H1 (cell line): ENCODE measurements around the gene ST7L. TPM values are rescaled to one million over a fixed set of nuclear protein-coding genes. Genes with fewer than 3 reads are reported as not detected.

Experiments used
- CTCF ChIA-PET: fragments of 300-600 bp; sonication (Branson Sonifier 250); formaldehyde crosslinking; loops from one replicate; lab custom pipeline; 2021; ENCODE audit not compliant: partially characterized antibody; lab: Charles Lee
- POLR2A ChIA-PET: fragments of 300-600 bp; sonication (Branson Sonifier 250); formaldehyde crosslinking; loops from one replicate; lab custom pipeline; 2021; ENCODE audit warnings: inconsistent platforms; ENCODE audit not compliant: partially characterized antibody; lab: Charles Lee
- DNase-seq, 2 experiments: peaks; one replicate each; pipeline versions ENCODE4 v3.0.0 to v3.0.0-alpha.2; 2010 to 2022; ENCODE audit warnings: low spot score in 2 of 2, low read depth in 1 of 2, mixed read lengths in 1 of 2
- FAIRE-seq: peaks from 2 replicates; lab custom pipeline; 2011; peaks lifted over from hg19 to GRCh38; lab: Jason Lieb, UNC
- H2AFZ ChIP-seq: 2 replicates; pipeline ENCODE4 v1.8.1; 2012; ENCODE audit warnings: low read length, inconsistent platforms
- H2AK5ac ChIP-seq: 2 replicates; pipeline ENCODE4 v1.6.1; 2013; ENCODE audit warnings: low read depth, low read length
- H2BK120ac ChIP-seq: replicated peaks from 2 replicates; pipeline ENCODE3; 2013; ENCODE audit warnings: low read depth, low read length, inconsistent platforms
- H2BK12ac ChIP-seq: 2 replicates; pipeline ENCODE4 v1.6.1; 2013; ENCODE audit warnings: low read depth, low read length
- H2BK15ac ChIP-seq: 2 replicates; pipeline ENCODE4 v1.6.1; 2013; ENCODE audit warnings: low read length
- H2BK20ac ChIP-seq: 2 replicates; pipeline ENCODE4 v1.6.1; 2013; ENCODE audit warnings: low read length
- H2BK5ac ChIP-seq: 2 replicates; pipeline ENCODE4 v1.6.1; 2013; ENCODE audit warnings: low read depth, low read length
- H3K14ac ChIP-seq: 2 replicates; pipeline ENCODE4 v1.6.1; 2013; ENCODE audit warnings: inconsistent platforms; ENCODE audit not compliant: insufficient read length
- H3K18ac ChIP-seq: 2 replicates; pipeline ENCODE4 v1.6.1; 2013; ENCODE audit warnings: low read length; ENCODE audit errors: extremely low read depth
- H3K23ac ChIP-seq: 2 replicates; pipeline ENCODE4 v1.6.1; 2013; ENCODE audit warnings: inconsistent platforms; ENCODE audit not compliant: insufficient read length
- H3K23me2 ChIP-seq: 2 replicates; pipeline ENCODE4 v1.6.1; 2013; ENCODE audit warnings: low read depth, low read length
- H3K27ac ChIP-seq: 2 replicates; pipeline ENCODE4 v1.6.1; 2011; ENCODE audit warnings: low read depth, low read length, inconsistent platforms
- H3K27me3 ChIP-seq, 4 experiments: replicated peaks in 1 of 4; 1 replicate in 1 of 4; 2 replicates in 3 of 4; pipeline versions ENCODE4 v1.6.1 to v1.8.1; 2011 to 2013; ENCODE audit warnings: low read length in 3 of 4, mild to moderate bottlenecking in 3 of 4, inconsistent platforms in 2 of 4, mixed read lengths in 2 of 4, moderate library complexity in 1 of 4; ENCODE audit not compliant: control insufficient read depth in 3 of 4, insufficient read depth in 3 of 4; ENCODE audit errors: extremely low read depth in 1 of 4
- H3K36me3 ChIP-seq, 4 experiments: 2 replicates each; pipeline versions ENCODE4 v1.6.1 to v1.8.1; 2011 to 2013; ENCODE audit warnings: mild to moderate bottlenecking in 4 of 4, low read length in 3 of 4, moderate library complexity in 2 of 4, control low read depth in 1 of 4, inconsistent platforms in 1 of 4; ENCODE audit not compliant: insufficient read depth in 4 of 4, control insufficient read depth in 2 of 4
- H3K4ac ChIP-seq: replicated peaks from 2 replicates; pipeline ENCODE3; 2013; ENCODE audit warnings: low read length, low read depth, mixed read lengths, inconsistent platforms; ENCODE audit not compliant: insufficient read length
- H3K4me1 ChIP-seq, 4 experiments: replicated peaks in 1 of 4; 1 replicate in 1 of 4; 2 replicates in 3 of 4; pipeline versions ENCODE4 v1.6.1 to v1.8.1; 2011 to 2013; ENCODE audit warnings: low read length in 3 of 4, inconsistent platforms in 2 of 4, mixed read lengths in 1 of 4; ENCODE audit not compliant: insufficient read depth in 4 of 4, control insufficient read depth in 3 of 4
- H3K4me2 ChIP-seq, 2 experiments: 2 replicates each; pipeline versions ENCODE4 v1.6.1 to v1.8.1; 2011 to 2013; ENCODE audit warnings: low read depth in 2 of 2, low read length in 2 of 2, control low read depth in 1 of 2, inconsistent platforms in 1 of 2, mild to moderate bottlenecking in 1 of 2; ENCODE audit not compliant: insufficient read depth in 1 of 2
- H3K4me3 ChIP-seq, 4 experiments: fragments of 200-600, 300-600 bp in 1 of 4; sonication (generic), shearing (Covaris generic), sonication (Bioruptor Twin) in 1 of 4; 2 replicates each; pipeline versions ENCODE4 v1.5.1 to v1.8.1; 2011 to 2016; ENCODE audit warnings: low read length in 4 of 4, low read depth in 3 of 4, control low read depth in 2 of 4, inconsistent platforms in 2 of 4, mild to moderate bottlenecking in 2 of 4, mixed read lengths in 1 of 4, moderate library complexity in 1 of 4; ENCODE audit not compliant: insufficient read depth in 2 of 4; ENCODE audit errors: extremely low read depth in 1 of 4
- H3K56ac ChIP-seq: replicated peaks from 2 replicates; pipeline ENCODE3; 2013; ENCODE audit warnings: low read depth, mild to moderate bottlenecking, mixed read lengths, low read length, inconsistent platforms; ENCODE audit not compliant: insufficient read length
- H3K79me1 ChIP-seq: 2 replicates; pipeline ENCODE4 v1.6.1; 2013; ENCODE audit warnings: low read depth, low read length, control low read depth
- H3K79me2 ChIP-seq, 2 experiments: 2 replicates each; pipeline versions ENCODE4 v1.6.1 to v1.8.1; 2012 to 2013; ENCODE audit warnings: low read length in 2 of 2, mild to moderate bottlenecking in 2 of 2, inconsistent platforms in 1 of 2; ENCODE audit not compliant: insufficient read depth in 2 of 2, control insufficient read depth in 1 of 2
- H3K9ac ChIP-seq, 4 experiments: replicated peaks in 1 of 4; 1 replicate in 1 of 4; 2 replicates in 3 of 4; pipeline versions ENCODE4 v1.6.1 to v1.8.1; 2011 to 2013; ENCODE audit warnings: low read depth in 3 of 4, low read length in 3 of 4, control low read depth in 2 of 4, mild to moderate bottlenecking in 2 of 4, moderate library complexity in 2 of 4, inconsistent platforms in 1 of 4; ENCODE audit errors: extremely low read depth in 1 of 4
- H3K9me3 ChIP-seq, 2 experiments: 2 replicates each; pipeline versions ENCODE4 v1.6.1 to v1.8.1; 2012 to 2013; ENCODE audit warnings: mild to moderate bottlenecking in 2 of 2, moderate library complexity in 2 of 2, control low read depth in 1 of 2, inconsistent platforms in 1 of 2, low read depth in 1 of 2, low read length in 1 of 2, mixed read lengths in 1 of 2; ENCODE audit not compliant: insufficient read depth in 2 of 2
- H4K20me1 ChIP-seq, 2 experiments: replicated peaks in 1 of 2; 2 replicates each; pipeline versions ENCODE3 to v1.8.1; 2011 to 2013; ENCODE audit warnings: inconsistent platforms in 2 of 2, low read length in 2 of 2, mild to moderate bottlenecking in 1 of 2; ENCODE audit not compliant: insufficient read depth in 2 of 2, control insufficient read depth in 1 of 2
- H4K5ac ChIP-seq: 2 replicates; pipeline ENCODE4 v1.6.1; 2013; ENCODE audit warnings: low read length, low read depth, mixed read lengths, inconsistent platforms; ENCODE audit not compliant: insufficient read length
- H4K8ac ChIP-seq: 2 replicates; pipeline ENCODE4 v1.8.0; 2013; ENCODE audit warnings: mild to moderate bottlenecking, moderate library complexity, low read length, inconsistent platforms; ENCODE audit not compliant: insufficient read depth; ENCODE audit errors: extremely low read depth
- H4K91ac ChIP-seq: replicated peaks from 2 replicates; pipeline ENCODE3; 2013; ENCODE audit warnings: low read length, mixed read lengths, inconsistent platforms; ENCODE audit not compliant: insufficient read length
- CBX8 ChIP-seq: fragments of 300-800, 300-1000 bp; sonication (generic); IDR thresholded peaks from 2 replicates; pipeline ENCODE4 v1.7.1; 2016; ENCODE audit warnings: low read depth, low read length, borderline replicate concordance
- E2F6 ChIP-seq: IDR thresholded peaks from 2 replicates; pipeline ENCODE4 v1.6.1; 2012; ENCODE audit warnings: inconsistent platforms
- MAX ChIP-seq: IDR thresholded peaks from 2 replicates; pipeline ENCODE4 v1.6.1; 2012; ENCODE audit warnings: inconsistent platforms
- WGBS, 2 experiments: shearing (Covaris generic) in 1 of 2; methylation state at CpG; one replicate each; pipeline versions ENCODE4 v1.1.6 to v1.1.7; 2013 to 2015; ENCODE audit warnings: low lambda C conversion rate in 2 of 2, mixed read lengths in 2 of 2, inconsistent platforms in 1 of 2, low coverage in 1 of 2, missing lambda C conversion rate in 1 of 2; ENCODE audit not compliant: insufficient replicate concordance in 2 of 2, insufficient coverage in 1 of 2, insufficient read length in 1 of 2; ENCODE audit errors: extremely low coverage in 1 of 2, missing lambda C conversion rate in 1 of 2; 5-methylcytosine and 5-hydroxymethylcytosine counted together
- polyA plus RNA-seq, 7 experiments: library from polyadenylated mRNA; depleted of rRNA in 3 of 7; stranded (reverse) in 5 of 7; unstranded in 2 of 7; fragments of >200 nt in 5 of 7; fragments of 200-250 nt in 2 of 7; gene quantifications; 1 replicate in 5 of 7; 2 replicates in 1 of 7; 4 replicates in 1 of 7; pipeline versions ENCODE4 v1.2.1 to v1.2.3, GENCODE V29; 2011 to 2013; ENCODE audit warnings: missing spikeins in 2 of 7, mixed read lengths in 2 of 7
- total RNA-seq: library from RNA; stranded (reverse); fragmentation: NEBNext Ultra II Directional; extraction: Animal tissue kit (Norgen Biotek cat#: 25700); gene quantifications from 2 replicates; pipeline ENCODE4 v1.2.1, GENCODE V29; 2021

The ST7L gene
- total and polyA plus RNA-seq, 2 of the 8 experiments (the other 6 are each of a cell fraction or from before 2014, with no cell fraction given), result 9.6 to 16.2 TPM

- H4K91ac ChIP-seq, result no peak overlapping the region
- no peak overlapping the region for H2AK5ac ChIP-seq
- 83% methylated on average over 8 of the region's 8 CpGs; no CpG with 5 or more reads in 1 of the 2 experiments for WGBS, 2 experiments
- no peak overlapping the region for H3K23ac ChIP-seq
- no peak overlapping the region for H3K4ac ChIP-seq
- peaks cover 40 to 97% (median 86%) of the 10 kb centered on the region in 4 experiments for H3K27me3 ChIP-seq
- peaks cover 21% of the 10 kb centered on the region for H3K23me2 ChIP-seq
- H4K5ac ChIP-seq, result no peak overlapping the region
- H3K18ac ChIP-seq, result no peak overlapping the region
- ChIA-PET CTCF (no interaction called here), POLR2A (interaction anchor here (0.5 to 1.1 kb wide), 2 partner anchors 129 to 192 kb away, joined by 3 read pairs; no protein-coding TSS in a partner anchor)
- peak overlapping the region in 1 of 2 experiments; percentile 66; a peak in 1 of 4 replicates for H3K4me2 ChIP-seq
- H4K20me1 ChIP-seq, result peaks cover 0 to 3% of the 10 kb centered on the region in 2 experiments
- peak overlapping the region; percentile 0 for H2BK20ac ChIP-seq
- no peak overlapping the region for H2BK120ac ChIP-seq
- no peak overlapping the region for H2BK12ac ChIP-seq
- no peak for DNase-seq
- H3K79me1 ChIP-seq, result no peaks in the 10 kb centered on the region
- no peaks in the 10 kb centered on the region; a peak in 1 of 8 replicates for H3K36me3 ChIP-seq
- peaks cover 6 to 25% (median 10%) of the 10 kb centered on the region in 4 experiments; a peak in 6 of 7 replicates for H3K4me1 ChIP-seq
- H2BK5ac ChIP-seq, result no peak overlapping the region
- no peak for FAIRE-seq
- no peaks in the 10 kb centered on the region for H3K79me2 ChIP-seq
- no peaks in the 10 kb centered on the region for H3K9me3 ChIP-seq
- H3K14ac ChIP-seq, result no peak overlapping the region
- H3K4me3 ChIP-seq, result peak overlapping the region in 1 of 4 experiments; percentile 84; a peak in 1 of 8 replicates
- H4K8ac ChIP-seq, result no peak overlapping the region
- H2AFZ ChIP-seq, result no peak overlapping the region
- H3K9ac ChIP-seq, result no peak overlapping the region
- H3K56ac ChIP-seq, result no peak overlapping the region
- H2BK15ac ChIP-seq, result peak overlapping the region; percentile 61; the same call in 1 of the 2 replicates
- H3K27ac ChIP-seq, result no peak overlapping the region
- TF ChIP-seq MAX (no peak), CBX8 (no peak), E2F6 (no peak)
These were observed 112.2 kb downstream of the ST7L start for GRCh38 chr1:112506731-112507130.
